OCI-LY7 (cell line): ENCODE measurements around the gene CDC14B.

Experiments
- EZH2phosphoT487 ChIP-seq: fragments of 200-600 bp; sonication (generic); IDR thresholded peaks from 2 replicates; pipeline ENCODE4 v1.6.1; 2018; ENCODE audit warnings: low read depth, borderline replicate concordance, mild to moderate bottlenecking, mixed run types, antibody characterized with exemption, low read length, moderate library complexity, mixed read lengths
- TF ChIP-seq, protein P1 (sequence below): fragments of 200-600 bp; sonication (generic); conservative IDR thresholded peaks from 2 replicates; pipeline ENCODE4 v1.5.1; 2014; ENCODE audit warnings: mild to moderate bottlenecking, antibody characterized with exemption, low read length, moderate library complexity, mixed read lengths

DNA sequence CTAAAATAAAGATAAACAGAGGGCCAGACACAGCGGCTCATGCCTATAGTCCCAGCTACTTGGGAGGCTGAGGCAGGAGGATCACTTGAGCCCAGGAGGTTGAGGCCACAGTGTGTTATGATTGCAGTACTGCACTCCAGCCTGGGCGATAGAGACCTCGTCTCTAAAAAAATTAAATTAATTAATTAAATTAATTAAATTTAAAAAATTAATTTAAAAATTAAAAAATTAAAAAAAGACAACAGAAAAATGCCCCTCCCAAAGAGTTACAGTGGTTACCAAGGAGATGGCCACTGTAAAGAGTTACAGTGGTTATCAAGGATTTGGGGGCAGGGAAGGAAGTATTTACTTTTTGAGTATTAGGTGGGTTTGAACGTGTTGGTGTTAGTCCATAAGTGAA, 38.3 kb downstream of the CDC14B start:
- no peak for TF ChIP-seq EZH2phosphoT487
- TF ChIP-seq, protein P1, sequence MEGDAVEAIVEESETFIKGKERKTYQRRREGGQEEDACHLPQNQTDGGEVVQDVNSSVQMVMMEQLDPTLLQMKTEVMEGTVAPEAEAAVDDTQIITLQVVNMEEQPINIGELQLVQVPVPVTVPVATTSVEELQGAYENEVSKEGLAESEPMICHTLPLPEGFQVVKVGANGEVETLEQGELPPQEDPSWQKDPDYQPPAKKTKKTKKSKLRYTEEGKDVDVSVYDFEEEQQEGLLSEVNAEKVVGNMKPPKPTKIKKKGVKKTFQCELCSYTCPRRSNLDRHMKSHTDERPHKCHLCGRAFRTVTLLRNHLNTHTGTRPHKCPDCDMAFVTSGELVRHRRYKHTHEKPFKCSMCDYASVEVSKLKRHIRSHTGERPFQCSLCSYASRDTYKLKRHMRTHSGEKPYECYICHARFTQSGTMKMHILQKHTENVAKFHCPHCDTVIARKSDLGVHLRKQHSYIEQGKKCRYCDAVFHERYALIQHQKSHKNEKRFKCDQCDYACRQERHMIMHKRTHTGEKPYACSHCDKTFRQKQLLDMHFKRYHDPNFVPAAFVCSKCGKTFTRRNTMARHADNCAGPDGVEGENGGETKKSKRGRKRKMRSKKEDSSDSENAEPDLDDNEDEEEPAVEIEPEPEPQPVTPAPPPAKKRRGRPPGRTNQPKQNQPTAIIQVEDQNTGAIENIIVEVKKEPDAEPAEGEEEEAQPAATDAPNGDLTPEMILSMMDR, result no peak
